Karpas-422 (cell line): Measurements from ENCODE around the gene CSMD2. TPM values are rescaled to one million over a fixed set of nuclear protein-coding genes. Genes with fewer than 3 reads are reported as not detected.

Experiments used
- DNase-seq: peaks from one replicate; pipeline ENCODE4 v3.0.0-alpha.2; 2015
- H2AFZ ChIP-seq: fragments of 200-600 bp; sonication (generic); 2 replicates; pipeline ENCODE4 v1.6.1; 2014; ENCODE audit warnings: antibody characterized with exemption, low read length, mixed read lengths
- H3K27ac ChIP-seq: fragments of 200-600 bp; sonication (generic); 2 replicates; pipeline ENCODE4 v1.5.1; 2014; ENCODE audit warnings: mild to moderate bottlenecking, low read length, moderate library complexity
- H3K27me3 ChIP-seq: fragments of 200-600 bp; sonication (generic); 2 replicates; pipeline ENCODE4 v1.6.1; 2014; ENCODE audit warnings: low read length, mixed read lengths
- H3K36me3 ChIP-seq: fragments of 200-600 bp; sonication (generic); 2 replicates; pipeline ENCODE4 v1.6.1; 2014; ENCODE audit warnings: low read length, mixed read lengths; ENCODE audit not compliant: insufficient read depth
- H3K4me1 ChIP-seq: fragments of 200-600 bp; sonication (generic); 2 replicates; pipeline ENCODE4 v1.6.1; 2014; ENCODE audit warnings: mild to moderate bottlenecking, low read length, mixed read lengths
- H3K4me2 ChIP-seq: fragments of 200-600 bp; sonication (generic); 2 replicates; pipeline ENCODE4 v1.6.1; 2014; ENCODE audit warnings: low read length, low read depth, mild to moderate bottlenecking; ENCODE audit not compliant: poor library complexity, severe bottlenecking
- H3K4me3 ChIP-seq: fragments of 200-600 bp; sonication (generic); 2 replicates; pipeline ENCODE4 v1.5.1; 2014; ENCODE audit warnings: mild to moderate bottlenecking, antibody characterized with exemption, low read length, mixed read lengths
- H3K79me2 ChIP-seq: fragments of 200-600 bp; sonication (generic); 2 replicates; pipeline ENCODE4 v1.6.1; 2014; ENCODE audit warnings: mild to moderate bottlenecking, low read length, mixed read lengths
- H3K9ac ChIP-seq: fragments of 200-600 bp; sonication (generic); 2 replicates; pipeline ENCODE4 v1.6.0; 2014; ENCODE audit warnings: low read length
- H3K9me2 ChIP-seq: fragments of 200-600 bp; sonication (generic), shearing (Covaris generic); replicated peaks from 2 replicates; pipeline ENCODE4 v1.6.0; 2014; ENCODE audit warnings: mild to moderate bottlenecking, low read length, moderate library complexity; ENCODE audit not compliant: insufficient read depth
- H3K9me3 ChIP-seq: fragments of 300-700, 200-600 bp; sonication (generic); 2 replicates; pipeline ENCODE4 v1.6.1; 2014; ENCODE audit warnings: low read length, mixed read lengths
- H4K20me1 ChIP-seq: fragments of 200-600 bp; sonication (generic); 2 replicates; pipeline ENCODE4 v1.6.1; 2014; ENCODE audit warnings: mild to moderate bottlenecking, antibody characterized with exemption, low read length, low read depth; ENCODE audit not compliant: insufficient read depth
- total RNA-seq: library from RNA; depleted of rRNA; stranded (reverse); fragments of >200 nt; shearing (Covaris generic); gene quantifications from 2 replicates; pipeline ENCODE4 v1.2.3, GENCODE V29; 2014; ENCODE audit warnings: low replicate concordance

CSMD2 gene
- total RNA-seq, 1 experiment from 2014 or later: 0.19 TPM

GRCh38 chr1:33988161-33988560 is 176.9 kb downstream of the CSMD2 start:
- no peak overlapping the region for H3K4me3 ChIP-seq
- DNase-seq: no peak
- H3K27me3 ChIP-seq: no peaks in the 10 kb centered on the region
- H3K79me2 ChIP-seq: no peaks in the 10 kb centered on the region
- H4K20me1 ChIP-seq: 0 out of 2 replicates have a peak, but pooled peaks cover 6% of the 10 kb centered on the region
- H3K36me3 ChIP-seq: no peaks in the 10 kb centered on the region
- H3K9me3 ChIP-seq: no peaks in the 10 kb centered on the region
- no peaks in the 10 kb centered on the region for H3K9me2 ChIP-seq
- no peak overlapping the region for H3K4me2 ChIP-seq
- no peak overlapping the region for H3K27ac ChIP-seq
- H3K9ac ChIP-seq: no peak overlapping the region
- no peaks in the 10 kb centered on the region for H3K4me1 ChIP-seq
- no peak overlapping the region for H2AFZ ChIP-seq

DNA sequence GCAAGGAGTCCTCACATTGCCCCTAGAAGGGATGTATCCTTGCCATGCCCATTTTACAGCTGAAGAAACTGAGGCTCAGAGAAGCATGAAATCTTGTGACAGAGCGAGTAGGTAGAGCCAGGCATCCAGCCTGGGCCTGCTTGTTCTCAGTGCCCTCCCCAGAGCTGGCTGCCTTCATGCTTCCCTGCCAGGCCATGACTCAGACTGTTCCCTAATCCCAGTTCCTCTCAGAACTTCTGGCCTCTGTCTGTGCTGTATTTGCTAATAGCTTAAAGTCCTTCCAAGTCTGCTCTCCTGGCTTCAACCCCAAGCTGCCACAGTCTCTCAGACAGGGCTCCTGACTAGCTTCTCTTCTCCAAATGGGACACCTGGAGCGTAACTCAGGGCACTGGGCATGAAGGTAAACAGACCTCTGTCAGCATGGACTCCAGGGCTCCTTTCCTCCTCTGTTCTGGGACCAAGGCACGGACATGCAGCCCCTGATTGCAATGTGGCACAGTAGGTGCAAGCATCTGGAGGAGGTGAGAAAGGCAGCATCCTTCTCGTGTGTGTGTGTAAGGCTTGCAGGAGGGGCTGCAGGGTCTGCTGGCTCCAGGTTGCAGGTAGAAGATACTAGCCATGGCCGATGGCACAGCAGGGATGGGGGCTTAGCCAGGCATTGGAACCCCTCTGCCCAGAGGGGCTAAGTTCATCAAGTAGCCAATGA is 178.5 kb downstream of the CSMD2 start:
- H3K9me2 ChIP-seq: no peaks in the 10 kb centered on the region
- no peak overlapping the region for H3K4me3 ChIP-seq
- H3K9ac ChIP-seq: no peak overlapping the region
- H3K4me1 ChIP-seq: no peaks in the 10 kb centered on the region
- no peaks in the 10 kb centered on the region for H3K27me3 ChIP-seq
- H3K9me3 ChIP-seq: no peaks in the 10 kb centered on the region
- H3K36me3 ChIP-seq: no peaks in the 10 kb centered on the region
- H4K20me1 ChIP-seq: 0 out of 2 replicates have a peak, but pooled peaks cover 6% of the 10 kb centered on the region
- no peak overlapping the region for H3K4me2 ChIP-seq
- DNase-seq: no peak
- H2AFZ ChIP-seq: no peak overlapping the region
- no peaks in the 10 kb centered on the region for H3K79me2 ChIP-seq
- H3K27ac ChIP-seq: no peak overlapping the region

- Histone ChIP-seq H3K4me3 (no peak overlapping the region), H3K4me2 (no peak overlapping the region), H3K79me2 (no peaks in the 10 kb centered on the region), H3K4me1 (no peaks in the 10 kb centered on the region), H3K27ac (no peak overlapping the region), H3K9ac (no peak overlapping the region), H3K9me2 (no peaks in the 10 kb centered on the region), H3K36me3 (no peaks in the 10 kb centered on the region), H2AFZ (no peak overlapping the region), H3K27me3 (no peaks in the 10 kb centered on the region), H4K20me1 (0 out of 2 replicates have a peak, but pooled peaks cover 6% of the 10 kb centered on the region), H3K9me3 (no peaks in the 10 kb centered on the region)
- no peak for DNase-seq
Measured at GRCh38 chr1:33985656-33986055, 179.4 kb downstream of the CSMD2 start.

DNA sequence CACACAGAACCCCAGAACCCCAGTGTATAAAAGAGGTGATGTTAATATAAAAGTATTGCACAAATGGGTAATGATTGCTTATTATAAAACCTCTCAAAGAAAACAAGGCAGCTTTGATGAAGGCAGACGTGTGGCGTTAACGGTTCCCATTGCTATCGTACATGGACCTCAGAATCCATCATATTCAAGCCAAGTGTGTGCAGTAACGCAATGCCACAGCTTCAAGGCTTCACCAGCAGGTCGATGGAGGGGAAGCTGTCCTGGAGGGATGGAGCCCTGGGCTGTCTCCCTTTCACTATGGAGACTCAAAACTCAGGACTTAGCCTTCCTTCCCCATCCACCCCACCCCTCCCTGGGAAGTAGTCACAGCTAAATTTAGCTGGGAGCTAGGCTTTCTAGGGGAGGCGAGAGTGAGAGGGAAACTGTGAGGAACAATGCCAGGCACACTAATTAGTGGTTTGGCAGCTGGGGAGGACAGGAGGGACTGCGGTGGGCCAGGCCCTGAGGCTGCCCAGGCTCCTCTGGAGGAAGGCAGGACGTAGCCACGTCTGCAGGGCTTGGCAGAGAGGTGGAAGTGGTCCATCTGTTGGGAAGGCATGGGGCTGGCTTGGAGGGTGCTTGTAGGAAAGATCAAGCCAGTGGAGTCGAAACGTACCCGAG is 180.0 kb downstream of the CSMD2 start:
- no peaks in the 10 kb centered on the region for H3K4me1 ChIP-seq
- no peaks in the 10 kb centered on the region for H3K27me3 ChIP-seq
- no peak overlapping the region for H3K4me2 ChIP-seq
- no peaks in the 10 kb centered on the region for H3K79me2 ChIP-seq
- H3K9ac ChIP-seq: no peak overlapping the region
- 0 out of 2 replicates have a peak, but pooled peaks cover 6% of the 10 kb centered on the region for H4K20me1 ChIP-seq
- no peak overlapping the region for H2AFZ ChIP-seq
- no peaks in the 10 kb centered on the region for H3K9me2 ChIP-seq
- H3K27ac ChIP-seq: no peak overlapping the region
- no peak for DNase-seq
- no peaks in the 10 kb centered on the region for H3K36me3 ChIP-seq
- H3K9me3 ChIP-seq: no peaks in the 10 kb centered on the region
- H3K4me3 ChIP-seq: no peak overlapping the region

- Histone ChIP-seq H3K9me2 (no peaks in the 10 kb centered on the region), H2AFZ (no peak overlapping the region), H3K4me2 (no peak overlapping the region), H3K36me3 (no peaks in the 10 kb centered on the region), H3K9me3 (no peaks in the 10 kb centered on the region), H3K27ac (no peak overlapping the region), H3K79me2 (no peaks in the 10 kb centered on the region), H3K27me3 (no peaks in the 10 kb centered on the region), H3K4me3 (no peak overlapping the region), H3K9ac (no peak overlapping the region), H3K4me1 (no peaks in the 10 kb centered on the region), H4K20me1 (no peaks in the 10 kb centered on the region)
- no peak for DNase-seq
Measured at GRCh38 chr1:33982419-33982818, 182.6 kb downstream of the CSMD2 start.

DNA sequence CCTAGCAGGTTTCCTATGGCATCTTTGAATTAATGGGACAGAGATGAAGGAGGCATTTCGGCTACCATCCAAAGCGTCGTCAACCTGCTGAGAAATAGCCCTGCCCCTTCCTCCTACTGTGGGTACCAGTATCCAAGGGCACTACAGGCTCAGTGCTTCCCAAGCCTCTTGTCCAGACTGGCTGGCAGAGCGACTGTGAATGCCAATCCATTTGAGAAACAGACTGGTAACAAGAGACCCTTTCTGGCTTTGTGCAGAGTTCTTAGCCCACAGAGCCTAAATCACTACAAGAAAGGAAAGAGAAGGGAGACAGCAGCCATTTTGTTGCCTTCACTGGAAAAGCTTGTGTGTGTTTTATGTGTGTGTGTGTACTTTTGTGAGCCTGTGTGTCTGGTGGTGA is 185.7 kb downstream of the CSMD2 start:
- H3K27me3 ChIP-seq: no peaks in the 10 kb centered on the region
- no peak overlapping the region for H3K4me2 ChIP-seq
- H3K4me1 ChIP-seq: no peaks in the 10 kb centered on the region
- no peaks in the 10 kb centered on the region for H3K9me2 ChIP-seq
- no peaks in the 10 kb centered on the region for H3K36me3 ChIP-seq
- H3K4me3 ChIP-seq: no peak overlapping the region
- H4K20me1 ChIP-seq: no peaks in the 10 kb centered on the region
- no peaks in the 10 kb centered on the region for H3K9me3 ChIP-seq
- no peak overlapping the region for H3K9ac ChIP-seq
- no peak for DNase-seq
- H3K27ac ChIP-seq: no peak overlapping the region
- H2AFZ ChIP-seq: no peak overlapping the region
- no peaks in the 10 kb centered on the region for H3K79me2 ChIP-seq

- H4K20me1 ChIP-seq: no peaks in the 10 kb centered on the region
- no peaks in the 10 kb centered on the region for H3K36me3 ChIP-seq
- no peak overlapping the region for H2AFZ ChIP-seq
- H3K9ac ChIP-seq: no peak overlapping the region
- H3K4me1 ChIP-seq: no peaks in the 10 kb centered on the region
- no peaks in the 10 kb centered on the region for H3K9me2 ChIP-seq
- no peak overlapping the region for H3K4me3 ChIP-seq
- no peaks in the 10 kb centered on the region for H3K9me3 ChIP-seq
- no peak overlapping the region for H3K27ac ChIP-seq
- no peak overlapping the region for H3K4me2 ChIP-seq
- no peaks in the 10 kb centered on the region for H3K27me3 ChIP-seq
- H3K79me2 ChIP-seq: no peaks in the 10 kb centered on the region
- DNase-seq: no peak
Measured at GRCh38 chr1:33975961-33976360, 189.1 kb downstream of the CSMD2 start.

DNA sequence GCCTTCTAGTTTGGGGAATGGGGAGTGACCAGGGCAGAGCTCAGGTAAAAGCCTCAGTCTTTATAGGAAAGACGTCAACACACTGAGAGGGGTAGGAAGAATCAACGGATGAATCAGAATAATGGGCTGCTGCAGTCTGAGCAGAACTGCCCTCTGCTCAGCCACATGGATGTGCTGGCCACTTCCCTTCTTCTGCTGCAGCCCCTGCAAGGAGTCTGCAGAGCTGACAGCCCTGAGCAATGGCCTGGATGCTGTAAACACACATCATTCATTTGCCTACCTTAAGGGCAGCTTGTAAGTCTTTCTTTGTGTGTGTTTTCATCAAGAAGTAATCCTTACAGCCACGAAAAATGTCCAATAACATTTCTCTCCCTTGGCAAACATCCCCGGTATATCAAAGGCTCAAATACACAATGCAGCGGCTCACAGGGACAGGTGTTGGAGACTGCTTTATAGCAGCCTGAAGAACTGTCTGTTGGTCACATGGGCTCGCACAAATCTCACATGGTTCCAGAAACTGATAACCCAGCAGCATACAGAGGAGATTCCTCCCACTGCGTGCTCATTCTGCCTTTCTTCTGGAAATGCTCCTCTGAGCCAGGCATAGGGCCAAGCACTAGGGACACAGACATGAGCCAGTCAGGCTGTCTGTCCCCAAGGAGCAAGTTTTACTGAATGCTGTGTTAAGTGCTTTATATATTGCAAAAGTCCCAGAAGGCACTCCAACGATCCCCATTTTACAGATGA is 191.1 kb downstream of the CSMD2 start:
- no peak overlapping the region for H2AFZ ChIP-seq
- H3K4me2 ChIP-seq: no peak overlapping the region
- no peak overlapping the region for H3K27ac ChIP-seq
- no peak overlapping the region for H3K9ac ChIP-seq
- H3K79me2 ChIP-seq: no peaks in the 10 kb centered on the region
- no peaks in the 10 kb centered on the region for H3K27me3 ChIP-seq
- H3K9me2 ChIP-seq: no peaks in the 10 kb centered on the region
- no peaks in the 10 kb centered on the region for H3K9me3 ChIP-seq
- no peaks in the 10 kb centered on the region for H3K4me1 ChIP-seq
- H3K4me3 ChIP-seq: no peak overlapping the region
- H3K36me3 ChIP-seq: no peaks in the 10 kb centered on the region
- H4K20me1 ChIP-seq: no peaks in the 10 kb centered on the region
- no peak for DNase-seq
